GM18499 (cell line): Measurements from ENCODE around the gene CDH4.

Experiments
- ATAC-seq: cut with Tn5 transposase; IDR thresholded peaks from one replicate; pipeline ENCODE4 v1.9.1; 2021; ENCODE audit warnings: moderate number of reproducible peaks; ENCODE audit not compliant: insufficient read depth, unreplicated experiment

The CDH4 gene

DNA sequence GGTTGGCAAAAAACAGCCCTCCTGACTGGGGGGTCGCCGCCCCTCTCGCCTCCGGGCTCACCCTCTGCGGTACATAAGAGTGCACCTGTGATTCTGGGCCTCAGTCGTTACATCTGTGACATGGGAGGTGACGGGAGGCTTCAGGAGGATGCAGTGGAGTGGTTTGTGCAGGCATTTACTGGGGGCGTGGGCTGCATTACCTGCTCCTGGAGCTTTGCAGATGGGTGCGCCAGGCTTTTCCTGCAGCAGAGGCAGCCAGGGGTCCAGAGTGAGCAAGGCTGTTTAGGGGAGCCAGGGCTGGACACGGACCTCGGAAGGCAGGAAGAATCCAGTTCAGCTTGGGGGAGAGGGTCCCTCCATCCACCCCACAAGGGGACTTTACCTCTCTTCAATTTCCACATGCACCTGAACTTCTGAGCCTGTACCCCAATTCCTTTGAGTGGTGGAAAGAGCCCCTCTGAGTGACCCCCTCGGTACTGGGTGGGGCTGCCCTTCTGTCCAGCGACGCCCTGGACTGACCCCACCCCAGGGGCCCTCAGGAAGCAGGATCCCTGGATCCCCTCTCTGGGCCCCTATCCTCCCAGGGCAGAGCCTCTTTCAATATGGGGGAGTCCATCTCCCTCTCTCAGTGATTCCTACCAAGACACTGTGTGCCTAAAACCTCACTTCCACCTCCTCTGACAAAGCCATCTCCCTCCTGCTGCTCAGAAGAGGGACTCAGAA is 679.6 kb downstream of the CDH4 start:
- ATAC-seq, result no peak

- ATAC-seq, result no peak
These were observed 680.1 kb downstream of the CDH4 start for GRCh38 chr20:61932199-61932592.

GRCh38 chr20:61932711-61933480 is 680.8 kb downstream of the CDH4 start:
- ATAC-seq, result no peak

- ATAC-seq, result no peak
These were observed 681.5 kb downstream of the CDH4 start for GRCh38 chr20:61933481-61933950.

- no peak for ATAC-seq
These were observed 682.1 kb downstream of the CDH4 start for GRCh38 chr20:61933951-61934715.

GRCh38 chr20:61934716-61935530 is 682.9 kb downstream of the CDH4 start:
- no peak for ATAC-seq

DNA sequence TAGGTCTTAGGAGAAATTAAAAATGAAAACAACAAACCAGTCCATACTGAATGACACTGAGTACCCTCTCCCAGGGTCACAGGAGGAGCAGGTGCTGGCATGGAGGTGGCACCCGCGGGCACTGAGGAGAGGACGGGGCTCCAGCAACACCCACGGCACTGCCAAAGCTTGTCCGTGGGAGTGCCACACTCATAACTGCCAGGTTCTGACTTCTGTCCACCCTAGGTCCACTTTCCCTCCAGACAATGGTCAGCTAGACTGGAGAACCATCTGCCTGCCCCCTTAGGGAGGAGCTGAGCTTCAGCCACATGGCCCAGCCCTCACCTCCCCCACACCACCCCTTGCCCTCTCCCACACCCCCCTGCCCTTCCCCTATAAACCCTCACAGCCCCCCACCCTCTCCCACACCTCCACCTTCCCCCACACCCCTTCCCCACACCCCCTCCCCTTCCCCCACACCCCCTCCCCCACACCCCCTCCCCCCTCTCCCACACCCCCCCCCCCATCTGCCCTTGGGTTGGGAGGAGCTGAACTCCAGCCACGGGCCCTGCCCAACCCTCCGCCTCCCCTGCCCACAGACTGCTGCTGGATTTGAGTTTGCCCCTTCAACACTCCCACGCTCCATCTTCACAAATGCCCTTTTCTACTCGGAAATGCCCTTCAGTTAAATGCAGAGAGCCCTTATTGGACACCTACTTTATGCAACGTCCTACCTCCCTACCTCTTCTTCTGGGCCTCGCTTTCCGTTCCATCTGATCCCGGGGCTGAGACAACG is 684.1 kb downstream of the CDH4 start:
- no peak for ATAC-seq

DNA sequence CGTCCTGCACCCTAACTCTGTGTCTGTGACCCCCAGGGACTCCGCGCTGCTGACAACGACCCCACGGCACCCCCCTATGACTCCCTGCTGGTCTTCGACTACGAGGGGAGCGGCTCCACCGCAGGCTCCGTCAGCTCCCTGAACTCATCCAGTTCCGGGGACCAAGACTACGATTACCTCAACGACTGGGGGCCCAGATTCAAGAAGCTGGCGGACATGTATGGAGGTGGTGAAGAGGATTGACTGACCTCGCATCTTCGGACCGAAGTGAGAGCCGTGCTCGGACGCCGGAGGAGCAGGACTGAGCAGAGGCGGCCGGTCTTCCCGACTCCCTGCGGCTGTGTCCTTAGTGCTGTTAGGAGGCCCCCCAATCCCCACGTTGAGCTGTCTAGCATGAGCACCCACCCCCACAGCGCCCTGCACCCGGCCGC is 684.7 kb downstream of the CDH4 start:
- no peak for ATAC-seq

DNA sequence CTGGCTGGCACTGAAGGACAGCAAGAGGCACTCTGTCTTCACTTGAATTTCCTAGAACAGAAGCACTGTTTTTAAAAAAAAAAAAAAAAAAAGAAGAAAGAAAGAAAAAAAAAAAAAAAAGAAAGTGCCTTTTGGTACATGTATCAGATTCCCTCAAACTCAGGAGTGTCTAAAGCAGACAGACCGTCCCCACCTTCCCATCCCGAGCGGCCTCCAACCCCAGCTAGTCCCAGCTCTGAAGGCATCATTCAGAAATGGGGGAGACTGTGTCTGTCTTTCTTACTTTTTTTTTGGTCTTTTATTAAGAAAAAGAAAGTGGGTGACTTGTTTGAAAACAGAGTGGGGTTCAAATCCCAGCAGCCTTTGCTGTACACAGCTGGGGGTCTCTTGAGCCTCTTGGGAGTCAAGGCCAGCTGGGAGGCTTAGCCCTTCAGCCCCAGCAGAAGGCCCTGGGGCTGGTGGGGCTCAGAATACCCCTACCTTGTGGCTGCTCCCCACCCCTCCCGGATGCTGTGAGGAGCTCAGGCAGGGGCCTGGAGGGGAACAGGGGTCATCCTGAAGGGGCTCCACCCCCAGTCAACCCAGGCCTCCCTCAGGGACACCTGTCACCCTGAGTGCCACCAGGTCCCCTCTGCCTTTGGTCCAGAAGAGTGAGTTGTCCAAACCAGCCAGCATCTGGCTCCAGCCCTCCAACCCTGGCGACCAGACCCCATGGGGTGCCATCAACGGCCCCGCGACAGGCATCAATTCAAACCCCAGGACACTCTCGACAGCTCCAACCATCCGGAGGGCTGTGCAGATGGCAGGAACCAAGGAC is 685.3 kb downstream of the CDH4 start:
- ATAC-seq, result no peak

GRCh38 chr20:61937963-61938838 is 686.1 kb downstream of the CDH4 start:
- ATAC-seq, result no peak

DNA sequence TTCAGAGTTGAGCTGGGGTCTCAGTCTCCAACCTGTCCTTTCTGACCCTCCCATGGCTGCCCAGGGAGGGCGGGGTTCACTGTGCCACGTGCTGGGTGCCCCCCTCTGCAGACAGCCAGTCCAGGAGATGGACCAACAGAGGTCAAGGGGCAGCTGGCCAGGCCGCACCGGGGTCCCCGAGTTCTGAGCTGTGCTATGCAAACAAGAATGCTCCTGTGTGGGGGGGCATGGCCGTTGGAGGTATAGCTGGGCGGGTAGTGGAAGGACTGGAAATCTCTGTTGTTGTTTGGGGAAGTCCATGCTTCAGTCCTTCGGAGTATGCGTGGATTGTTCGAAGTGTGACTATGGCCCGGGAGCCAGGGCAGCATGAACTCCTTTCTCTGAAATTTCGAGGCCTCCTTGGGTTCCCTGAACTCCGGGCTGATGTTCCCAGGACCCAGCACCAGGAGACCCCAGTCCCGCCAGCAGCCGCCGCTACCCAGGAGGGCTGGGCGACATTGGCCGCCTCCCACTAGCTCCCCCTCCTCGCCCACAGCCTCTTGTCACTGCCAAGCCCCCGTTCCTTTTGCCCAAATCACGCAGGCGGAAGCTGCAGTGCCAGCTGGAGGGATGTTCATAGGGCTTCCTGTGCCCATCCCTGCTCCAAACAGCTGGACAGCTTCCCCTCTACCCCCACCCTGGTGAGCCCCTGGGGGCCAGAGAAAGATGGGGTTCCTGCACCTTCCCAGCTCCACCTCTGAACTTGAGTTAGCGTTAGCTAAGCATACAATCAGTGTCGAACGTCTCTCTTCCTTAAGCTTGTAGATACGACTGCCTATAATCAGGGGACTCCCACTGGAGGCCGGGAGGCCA is 687.0 kb downstream of the CDH4 start:
- no peak for ATAC-seq

DNA sequence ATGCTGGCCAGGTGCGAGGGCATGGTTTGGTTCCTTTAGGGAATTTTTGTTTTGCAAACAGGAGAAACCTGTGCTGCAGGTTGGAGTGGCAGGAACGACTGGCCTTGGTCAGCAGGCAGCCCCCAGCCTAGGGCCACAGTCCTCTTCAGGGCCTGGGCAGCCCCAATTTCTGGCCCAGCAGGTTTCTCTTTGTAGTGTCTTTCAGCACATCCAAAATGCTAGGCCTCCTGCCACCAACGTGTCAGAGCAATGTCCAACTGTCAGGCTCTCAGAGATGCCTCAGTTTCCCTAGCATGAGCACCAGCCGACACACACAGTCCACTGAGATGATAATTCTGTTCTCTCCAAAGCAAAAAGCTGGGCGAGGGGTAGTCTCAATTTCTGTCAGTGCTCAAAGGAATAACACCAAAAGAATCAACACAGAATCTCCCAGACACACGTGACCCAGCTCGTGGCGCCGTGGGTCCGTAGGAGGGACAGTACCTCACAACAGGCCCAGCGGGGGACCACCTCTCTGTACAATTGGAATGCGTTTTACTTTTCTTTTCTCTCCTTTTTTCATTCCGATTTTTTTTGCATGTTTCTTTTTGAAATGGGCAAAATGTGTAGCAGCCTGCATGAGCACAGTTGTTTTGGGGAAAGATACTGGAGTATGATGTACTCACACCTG is 687.8 kb downstream of the CDH4 start:
- no peak for ATAC-seq

- ATAC-seq, result no peak
These were observed 688.4 kb downstream of the CDH4 start for GRCh38 chr20:61940491-61940890.

DNA sequence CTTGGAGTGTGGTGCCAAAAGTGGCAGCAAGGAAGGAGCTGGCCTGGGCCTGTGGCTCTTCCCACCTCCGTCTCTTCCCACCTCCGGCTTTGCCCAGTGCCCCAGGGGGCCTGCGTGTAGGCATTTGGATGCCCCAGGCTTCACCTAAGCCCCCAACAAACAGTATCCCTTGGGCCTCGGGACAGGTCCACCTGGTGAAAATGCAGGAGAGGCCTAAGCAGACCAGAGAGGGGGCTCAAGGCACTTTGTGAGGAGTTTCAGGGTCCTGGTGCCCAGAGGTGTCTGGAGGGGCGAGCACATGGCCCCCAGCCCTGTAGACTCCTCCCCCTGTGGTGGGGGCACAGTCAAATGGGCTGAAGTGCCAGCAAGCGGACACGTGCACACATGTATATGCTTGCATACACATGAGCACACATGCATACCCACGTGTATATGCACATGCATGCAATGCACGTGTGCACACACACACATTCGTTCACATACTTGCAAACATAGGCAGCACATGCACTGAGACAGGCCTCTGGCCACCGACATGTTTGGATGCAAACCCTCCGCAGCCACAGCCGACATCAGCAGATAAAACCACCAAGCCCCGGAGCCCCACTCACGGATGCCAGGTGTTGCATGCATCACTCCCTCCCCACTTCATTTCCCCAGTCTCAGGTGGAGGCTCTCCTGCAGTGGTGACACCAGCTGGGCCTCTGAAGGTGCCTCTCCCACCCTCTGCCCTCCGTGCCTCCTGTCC is 689.1 kb downstream of the CDH4 start:
- no peak for ATAC-seq

GRCh38 chr20:61941721-61942405 is 689.8 kb downstream of the CDH4 start:
- no peak for ATAC-seq
